HEK293 (cell line): ENCODE results near the gene CXCL12.

Source experiments
- CTCF ChIA-PET: fragments of 350-600 bp; formaldehyde crosslinking; extraction: SDS; loops from one replicate; lab custom pipeline; 2021; ENCODE audit warnings: antibody characterized with exemption; lab: Yijun Ruan, JAX
- POLR2A ChIA-PET: fragments of 300-600 bp; formaldehyde crosslinking; extraction: SDS; loops from one replicate; lab custom pipeline; 2020; ENCODE audit warnings: antibody characterized with exemption, inconsistent platforms; lab: Yijun Ruan, JAX
- H3K27ac ChIP-seq: fragments of 200-500 bp; sonication (Bioruptor generic); 2 replicates; pipeline ENCODE4 v1.5.1; 2014; ENCODE audit warnings: low read depth, low read length, control low read depth, inconsistent platforms; ENCODE audit errors: extremely low read depth
- H3K36me3 ChIP-seq, 2 experiments: fragments of 200-500 bp in 1 of 2; sonication (Bioruptor generic) in 1 of 2; 1 replicate in 1 of 2; 2 replicates in 1 of 2; pipeline ENCODE4 v1.5.1; 2014 to 2017; ENCODE audit warnings: inconsistent platforms in 2 of 2, low read length in 2 of 2; ENCODE audit not compliant: control insufficient read depth in 2 of 2, insufficient read depth in 1 of 2
- H3K4me1 ChIP-seq: fragments of 200-500 bp; sonication (Bioruptor generic); 2 replicates; pipeline ENCODE4 v1.5.1; 2014; ENCODE audit warnings: mild to moderate bottlenecking, low read length, inconsistent platforms; ENCODE audit not compliant: control insufficient read depth, insufficient read depth
- H3K4me3 ChIP-seq: 2 replicates; pipeline ENCODE4 v1.5.1; 2011; ENCODE audit warnings: low read depth, mild to moderate bottlenecking, control low read depth, low read length, moderate library complexity
- H3K9me3 ChIP-seq: fragments of 200-500 bp; sonication (Bioruptor generic); 2 replicates; pipeline ENCODE4 v1.5.1; 2014; ENCODE audit warnings: low read depth, low read length, inconsistent platforms; ENCODE audit not compliant: control insufficient read depth, insufficient read depth
- GLIS2 ChIP-seq: fragments of 450-650 bp; formaldehyde crosslinking; IDR thresholded peaks from 2 replicates; pipeline ENCODE4 v1.5.1; 2016; ENCODE audit warnings: missing biosample characterization, missing genetic modification characterization
- PATZ1 ChIP-seq: fragments of 450-650 bp; formaldehyde crosslinking; IDR thresholded peaks from 2 replicates; pipeline ENCODE4 v1.5.1; 2016; ENCODE audit warnings: missing biosample characterization, missing genetic modification characterization
- SCRT2 ChIP-seq: fragments of 450-650 bp; formaldehyde crosslinking; IDR thresholded peaks from 2 replicates; pipeline ENCODE4 v1.5.1; 2016; ENCODE audit warnings: missing biosample characterization, missing genetic modification characterization
- ZBTB6 ChIP-seq: fragments of 450-650 bp; formaldehyde crosslinking; IDR thresholded peaks from 2 replicates; pipeline ENCODE4 v1.5.1; 2017; ENCODE audit warnings: missing biosample characterization, missing genetic modification characterization
- ZNF10 ChIP-seq: fragments of 450-650 bp; formaldehyde crosslinking; IDR thresholded peaks from 2 replicates; pipeline ENCODE4 v1.5.1; 2017; ENCODE audit warnings: missing biosample characterization, missing genetic modification characterization
- ZNF18 ChIP-seq: fragments of 450-650 bp; formaldehyde crosslinking; IDR thresholded peaks from 2 replicates; pipeline ENCODE4 v1.5.1; 2016; ENCODE audit warnings: missing biosample characterization, missing genetic modification characterization
- ZNF544 ChIP-seq: fragments of 450-650 bp; formaldehyde crosslinking; IDR thresholded peaks from 2 replicates; pipeline ENCODE4 v1.5.0; 2017; ENCODE audit warnings: missing biosample characterization, missing genetic modification characterization
- ZNF610 ChIP-seq: fragments of 450-650 bp; formaldehyde crosslinking; IDR thresholded peaks from 2 replicates; pipeline ENCODE4 v1.5.1; 2016; ENCODE audit warnings: missing biosample characterization, missing genetic modification characterization, borderline replicate concordance
- ZNF639 ChIP-seq: fragments of 450-650 bp; formaldehyde crosslinking; IDR thresholded peaks from 2 replicates; pipeline ENCODE4 v1.5.1; 2016; ENCODE audit warnings: missing biosample characterization, missing genetic modification characterization
- TF ChIP-seq, protein P1 (sequence below): fragments of 450-650 bp; formaldehyde crosslinking; IDR thresholded peaks from 2 replicates; pipeline ENCODE4 v1.5.1; 2017; ENCODE audit warnings: missing biosample characterization, missing genetic modification characterization

Gene CXCL12

DNA sequence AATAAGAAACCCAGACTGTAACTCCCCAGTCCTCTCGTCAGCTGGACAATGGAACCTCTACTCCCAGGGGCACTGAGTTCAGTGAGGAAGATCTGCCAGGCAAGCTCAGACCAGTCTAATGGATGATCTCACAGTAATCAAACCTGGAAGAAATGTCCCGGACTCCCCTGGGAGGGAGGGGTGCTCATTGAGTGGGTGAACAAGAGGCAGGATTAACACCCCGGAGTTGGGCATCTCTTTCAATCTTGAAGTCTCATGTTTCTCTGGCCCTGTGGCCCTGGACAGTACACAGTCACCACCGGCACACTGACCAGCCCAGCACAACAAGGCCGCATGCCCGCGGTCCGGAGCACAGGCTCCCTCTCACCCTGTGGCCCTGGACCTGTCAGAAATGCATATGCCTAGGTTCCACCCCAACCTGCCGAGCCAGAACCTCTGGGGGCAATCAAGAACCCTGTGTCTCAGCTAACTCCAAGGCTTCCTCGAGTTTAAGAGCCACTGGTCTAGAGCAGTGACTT lies 27.8 kb downstream of the CXCL12 start (continued):
- no peak for TF ChIP-seq ZNF18 (tag by site-specific recombination)

GRCh38 chr10:44356139-44357022 lies 28.5 kb downstream of the CXCL12 start:
- ChIA-PET POLR2A (no interaction called here), CTCF (interaction anchor here (0.6 to 0.7 kb wide), 2 partner anchors 67 to 345 kb away, joined by 3 to 4 read pairs; no protein-coding TSS in a partner anchor)
- Histone ChIP-seq H3K36me3 (no peaks in the 10 kb centered on the region), H3K9me3 (no peaks in the 10 kb centered on the region), H3K4me3 (no peak overlapping the region), H3K4me1 (no peaks in the 10 kb centered on the region), H3K27ac (no peak overlapping the region)
- TF ChIP-seq PATZ1 (no peak), SCRT2 (tag by site-specific recombination) (0 out of 2 replicates have a peak, but pooled peaks have one; percentile 21)

DNA sequence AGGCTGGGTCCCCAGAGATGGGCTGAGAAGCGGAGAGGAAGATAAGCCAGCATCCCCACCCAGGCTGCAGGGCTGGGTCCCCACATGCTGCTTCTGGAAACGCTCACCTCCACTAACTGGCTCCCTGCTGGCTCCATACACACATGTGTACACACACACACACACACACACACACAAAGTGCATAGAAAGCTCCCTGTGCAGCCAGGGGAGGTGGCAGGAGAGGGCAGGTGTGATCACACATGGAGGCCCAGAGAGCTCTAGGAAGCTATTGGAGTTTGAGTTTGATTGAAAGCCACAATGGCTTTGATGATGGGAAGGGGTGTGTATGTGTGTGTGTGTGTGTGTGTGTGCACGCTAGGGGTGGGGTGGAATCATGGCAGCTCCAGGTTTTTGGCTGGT lies 29.3 kb downstream of the CXCL12 start:
- no peak overlapping the region for H3K27ac ChIP-seq
- ChIA-PET POLR2A (no interaction called here), CTCF (interaction anchor here (0.6 kb wide), 1 partner anchor 66 kb away, joined by 4 read pairs; no protein-coding TSS in a partner anchor)
- no peaks in the 10 kb centered on the region for H3K36me3 ChIP-seq
- TF ChIP-seq ZNF10 (tag by site-specific recombination) (no peak), ZNF610 (tag by site-specific recombination) (no peak), ZNF544 (tag by site-specific recombination) (no peak), ZNF639 (no peak), GLIS2 (no peak), ZBTB6 (tag by site-specific recombination) (no peak)
- TF ChIP-seq, protein P1, sequence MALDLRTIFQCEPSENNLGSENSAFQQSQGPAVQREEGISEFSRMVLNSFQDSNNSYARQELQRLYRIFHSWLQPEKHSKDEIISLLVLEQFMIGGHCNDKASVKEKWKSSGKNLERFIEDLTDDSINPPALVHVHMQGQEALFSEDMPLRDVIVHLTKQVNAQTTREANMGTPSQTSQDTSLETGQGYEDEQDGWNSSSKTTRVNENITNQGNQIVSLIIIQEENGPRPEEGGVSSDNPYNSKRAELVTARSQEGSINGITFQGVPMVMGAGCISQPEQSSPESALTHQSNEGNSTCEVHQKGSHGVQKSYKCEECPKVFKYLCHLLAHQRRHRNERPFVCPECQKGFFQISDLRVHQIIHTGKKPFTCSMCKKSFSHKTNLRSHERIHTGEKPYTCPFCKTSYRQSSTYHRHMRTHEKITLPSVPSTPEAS (tag by site-specific recombination), result peak; percentile 62
- H3K9me3 ChIP-seq, result no peaks in the 10 kb centered on the region
- H3K4me3 ChIP-seq, result no peak overlapping the region
- H3K4me1 ChIP-seq, result no peaks in the 10 kb centered on the region
